OCI-LY3 (cell line): ENCODE results near the gene SREBF1.

Experiments
- H2AFZ ChIP-seq: fragments of 200-600, 300-600 bp; shearing (Covaris generic); 2 replicates; pipeline ENCODE4 v1.6.0; 2014; ENCODE audit warnings: antibody characterized with exemption, low read depth, low read length
- H3K27ac ChIP-seq: fragments of 200-600, 300-600 bp; sonication (generic); 2 replicates; pipeline ENCODE4 v1.5.1; 2014; ENCODE audit warnings: mild to moderate bottlenecking, low read length, moderate library complexity, mixed read lengths
- H3K27me3 ChIP-seq: fragments of 200-600, 300-600 bp; sonication (generic); 2 replicates; pipeline ENCODE4 v1.6.1; 2014; ENCODE audit warnings: low read depth, low read length, mixed read lengths
- H3K36me3 ChIP-seq: fragments of 200-600, 300-600 bp; sonication (generic); replicated peaks from 2 replicates; pipeline ENCODE3; 2014; ENCODE audit warnings: low read depth, low read length, mixed read lengths
- H3K4me1 ChIP-seq: fragments of 300-600, 200-600 bp; sonication (generic); 2 replicates; pipeline ENCODE4 v1.6.1; 2014; ENCODE audit warnings: low read length, mixed read lengths
- H3K4me2 ChIP-seq: fragments of 200-600, 300-600 bp; sonication (generic); 2 replicates; pipeline ENCODE4 v1.6.1; 2014; ENCODE audit warnings: low read length, mixed read lengths
- H3K4me3 ChIP-seq: fragments of 300-600, 200-600 bp; sonication (generic); 2 replicates; pipeline ENCODE4 v1.5.1; 2014; ENCODE audit warnings: antibody characterized with exemption, mild to moderate bottlenecking, low read length, moderate library complexity
- H3K79me2 ChIP-seq: fragments of 300-600, 200-600 bp; shearing (Covaris generic); 2 replicates; pipeline ENCODE4 v1.6.1; 2014; ENCODE audit warnings: mild to moderate bottlenecking, low read length, mixed read lengths
- H3K9ac ChIP-seq: fragments of 300-600, 200-600 bp; shearing (Covaris generic); 2 replicates; pipeline ENCODE4 v1.6.0; 2014; ENCODE audit warnings: mild to moderate bottlenecking, low read length, moderate library complexity
- H3K9me3 ChIP-seq: fragments of 200-600, 300-600 bp; shearing (Covaris generic); 2 replicates; pipeline ENCODE4 v1.6.1; 2014; ENCODE audit warnings: low read length, mixed read lengths; ENCODE audit not compliant: insufficient read depth
- H4K20me1 ChIP-seq: fragments of 200-600, 300-600 bp; sonication (generic); 2 replicates; pipeline ENCODE4 v1.6.1; 2016; ENCODE audit warnings: low read length, mixed read lengths; ENCODE audit not compliant: insufficient read depth
- EZH2phosphoT487 ChIP-seq: fragments of 200-600 bp; shearing (Covaris generic); IDR thresholded peaks from 2 replicates; pipeline ENCODE4 v1.6.1; 2018; ENCODE audit warnings: antibody characterized with exemption, mixed run types, low read depth
- TF ChIP-seq, protein P1 (sequence below): fragments of 200-600, 300-600 bp; sonication (generic); IDR thresholded peaks from 2 replicates; pipeline ENCODE4 v1.5.1; 2014; ENCODE audit warnings: antibody characterized with exemption, low read length, low read depth

The SREBF1 gene

DNA sequence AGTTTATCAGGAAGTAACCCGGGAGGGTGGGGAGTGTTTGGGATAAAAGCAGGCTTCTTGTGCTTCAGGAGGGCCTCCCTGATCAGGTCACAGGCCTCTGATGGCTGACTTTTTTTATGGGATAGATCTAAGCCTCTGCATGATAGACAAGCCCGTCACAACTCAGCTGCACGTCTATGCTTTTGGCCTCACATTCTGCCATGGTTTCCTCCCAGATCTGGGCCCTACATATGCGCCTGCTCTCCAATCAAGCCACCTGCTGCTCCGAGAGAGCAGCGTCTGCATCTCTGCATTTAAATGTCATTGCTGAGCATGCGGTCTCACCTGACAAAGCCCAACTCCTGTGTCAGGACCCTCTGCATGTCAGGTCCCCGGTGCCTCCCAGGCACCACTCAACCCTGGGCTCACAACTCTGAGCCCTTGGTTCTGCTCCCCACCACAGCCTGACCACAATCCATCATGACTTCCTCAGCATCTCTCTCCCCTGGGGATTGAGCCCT, 45.3 kb upstream of the SREBF1 start:
- TF ChIP-seq, protein P1, sequence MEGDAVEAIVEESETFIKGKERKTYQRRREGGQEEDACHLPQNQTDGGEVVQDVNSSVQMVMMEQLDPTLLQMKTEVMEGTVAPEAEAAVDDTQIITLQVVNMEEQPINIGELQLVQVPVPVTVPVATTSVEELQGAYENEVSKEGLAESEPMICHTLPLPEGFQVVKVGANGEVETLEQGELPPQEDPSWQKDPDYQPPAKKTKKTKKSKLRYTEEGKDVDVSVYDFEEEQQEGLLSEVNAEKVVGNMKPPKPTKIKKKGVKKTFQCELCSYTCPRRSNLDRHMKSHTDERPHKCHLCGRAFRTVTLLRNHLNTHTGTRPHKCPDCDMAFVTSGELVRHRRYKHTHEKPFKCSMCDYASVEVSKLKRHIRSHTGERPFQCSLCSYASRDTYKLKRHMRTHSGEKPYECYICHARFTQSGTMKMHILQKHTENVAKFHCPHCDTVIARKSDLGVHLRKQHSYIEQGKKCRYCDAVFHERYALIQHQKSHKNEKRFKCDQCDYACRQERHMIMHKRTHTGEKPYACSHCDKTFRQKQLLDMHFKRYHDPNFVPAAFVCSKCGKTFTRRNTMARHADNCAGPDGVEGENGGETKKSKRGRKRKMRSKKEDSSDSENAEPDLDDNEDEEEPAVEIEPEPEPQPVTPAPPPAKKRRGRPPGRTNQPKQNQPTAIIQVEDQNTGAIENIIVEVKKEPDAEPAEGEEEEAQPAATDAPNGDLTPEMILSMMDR = no peak
- no peak for TF ChIP-seq EZH2phosphoT487
- H3K27me3 ChIP-seq = no peaks in the 10 kb centered on the region
- no peak overlapping the region for H2AFZ ChIP-seq
- no peak overlapping the region for H3K4me2 ChIP-seq
- no peaks in the 10 kb centered on the region for H4K20me1 ChIP-seq
- no peaks in the 10 kb centered on the region for H3K36me3 ChIP-seq
- no peak overlapping the region for H3K9ac ChIP-seq
- no peaks in the 10 kb centered on the region for H3K9me3 ChIP-seq
- no peaks in the 10 kb centered on the region for H3K4me1 ChIP-seq
- no peak overlapping the region for H3K27ac ChIP-seq
- H3K79me2 ChIP-seq = no peaks in the 10 kb centered on the region
- H3K4me3 ChIP-seq = no peak overlapping the region

- Histone ChIP-seq H3K27me3 (no peaks in the 10 kb centered on the region), H3K27ac (no peak overlapping the region), H2AFZ (no peak overlapping the region), H3K4me3 (no peak overlapping the region), H3K9ac (no peak overlapping the region), H3K79me2 (no peaks in the 10 kb centered on the region), H3K36me3 (no peaks in the 10 kb centered on the region), H3K4me1 (no peaks in the 10 kb centered on the region), H4K20me1 (no peaks in the 10 kb centered on the region), H3K9me3 (no peaks in the 10 kb centered on the region), H3K4me2 (no peak overlapping the region)
- no peak for TF ChIP-seq EZH2phosphoT487
Measured at GRCh38 chr17:17880577-17881196, 43.9 kb upstream of the SREBF1 start.

DNA sequence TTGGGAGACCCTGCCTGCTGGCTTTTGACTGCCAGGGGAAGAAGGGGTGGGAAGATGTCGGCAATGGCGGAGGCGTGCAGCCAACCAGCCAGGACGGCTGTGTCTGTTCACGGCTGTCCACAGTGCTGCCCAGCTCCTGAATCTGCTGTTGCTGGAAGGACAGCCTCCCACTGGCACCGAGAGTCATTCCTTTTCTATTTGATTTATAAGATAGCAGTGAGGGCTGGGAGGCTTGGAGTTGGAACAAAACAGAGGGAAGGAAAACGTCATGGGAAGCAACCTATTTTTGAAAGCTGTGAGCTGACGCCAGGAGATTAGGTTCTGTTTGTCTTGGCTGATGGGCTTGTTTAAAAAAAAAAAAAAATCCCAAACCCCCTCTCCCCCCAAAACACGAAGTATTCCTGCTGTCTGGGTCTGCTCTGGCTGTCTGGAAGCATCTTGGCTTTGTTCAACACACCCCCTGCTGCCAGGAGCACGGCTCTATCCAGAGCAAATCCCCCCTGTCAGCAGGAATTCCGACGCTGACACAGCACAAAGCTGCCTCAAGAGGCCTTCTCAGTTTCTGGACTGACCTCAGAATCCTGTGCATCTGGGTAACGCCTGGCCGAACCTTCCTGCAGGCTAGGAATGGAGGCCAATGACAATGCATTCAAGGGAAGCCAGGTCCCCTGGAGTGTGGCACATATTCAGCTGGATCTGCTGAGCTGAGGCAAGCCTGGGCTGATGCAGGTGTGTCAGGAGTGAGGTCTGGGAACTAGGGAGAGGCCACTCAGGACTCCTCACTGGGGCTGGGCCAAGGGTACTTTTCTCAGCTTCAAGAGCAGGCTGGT, 41.0 kb upstream of the SREBF1 start:
- H3K9me3 ChIP-seq = no peaks in the 10 kb centered on the region
- H3K27ac ChIP-seq = no peak overlapping the region
- H3K36me3 ChIP-seq = no peaks in the 10 kb centered on the region
- H3K4me1 ChIP-seq = no peaks in the 10 kb centered on the region
- TF ChIP-seq, protein P1 = no peak
- TF ChIP-seq EZH2phosphoT487 = no peak
- no peaks in the 10 kb centered on the region for H3K27me3 ChIP-seq
- no peaks in the 10 kb centered on the region for H4K20me1 ChIP-seq
- no peak overlapping the region for H3K4me2 ChIP-seq
- H3K4me3 ChIP-seq = no peak overlapping the region
- H2AFZ ChIP-seq = no peak overlapping the region
- no peak overlapping the region for H3K9ac ChIP-seq
- H3K79me2 ChIP-seq = no peaks in the 10 kb centered on the region

DNA sequence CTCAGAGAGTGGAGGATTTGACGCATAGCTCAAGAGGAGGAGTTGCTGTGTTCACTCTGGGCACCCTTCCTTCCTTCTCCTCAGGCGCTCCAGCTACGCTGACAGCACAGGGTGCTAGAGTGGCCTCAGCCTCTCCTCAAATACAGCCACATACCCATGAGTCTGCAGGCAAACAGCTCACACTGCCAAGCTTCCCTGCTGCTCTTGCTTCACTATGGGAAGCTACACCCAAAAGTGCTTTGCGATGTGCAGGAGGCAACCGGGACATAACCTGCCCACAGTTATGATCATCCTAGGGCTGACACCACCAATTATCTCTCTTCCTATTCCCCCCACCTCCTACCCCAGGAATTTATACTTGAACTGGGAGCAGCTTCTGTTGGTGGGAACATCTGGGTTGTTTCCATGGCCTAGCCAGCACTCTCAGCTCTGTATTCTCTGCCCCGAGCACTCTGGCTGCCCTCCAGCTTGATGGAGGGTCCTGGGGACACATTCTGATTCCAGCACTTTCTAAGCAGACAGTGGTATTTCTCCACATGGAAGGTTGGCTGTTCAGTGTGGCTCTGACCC, 40.3 kb upstream of the SREBF1 start:
- Histone ChIP-seq H3K36me3 (no peaks in the 10 kb centered on the region), H3K9ac (no peak overlapping the region), H3K4me3 (no peak overlapping the region), H3K4me1 (no peaks in the 10 kb centered on the region), H3K27ac (no peak overlapping the region), H2AFZ (no peak overlapping the region), H4K20me1 (no peaks in the 10 kb centered on the region), H3K4me2 (no peak overlapping the region), H3K9me3 (no peaks in the 10 kb centered on the region), H3K79me2 (no peaks in the 10 kb centered on the region), H3K27me3 (no peaks in the 10 kb centered on the region)
- no peak for TF ChIP-seq EZH2phosphoT487
- TF ChIP-seq, protein P1 = no peak
